Rectal smooth muscle tissue (tissue), 1 donor: ENCODE data around the gene DCLK2.

ENCODE experiments used
- H3K27ac ChIP-seq: one replicate; pipeline ENCODE4 v1.7.0; 2013; ENCODE audit warnings: low read depth, low read length, inconsistent platforms
- H3K27me3 ChIP-seq: one replicate; pipeline ENCODE4 v1.7.0; 2013; ENCODE audit warnings: low read length; ENCODE audit not compliant: control insufficient read depth, insufficient read depth
- H3K36me3 ChIP-seq: one replicate; pipeline ENCODE4 v1.7.0; 2013; ENCODE audit warnings: low read length; ENCODE audit not compliant: control insufficient read depth, insufficient read depth
- H3K4me1 ChIP-seq: one replicate; pipeline ENCODE4 v1.7.0; 2013; ENCODE audit warnings: low read length; ENCODE audit not compliant: control insufficient read depth, insufficient read depth
- H3K4me3 ChIP-seq: one replicate; pipeline ENCODE4 v1.7.0; 2013; ENCODE audit warnings: low read length
- H3K9ac ChIP-seq: one replicate; pipeline ENCODE4 v1.7.0; 2013; ENCODE audit warnings: low read length

The DCLK2 gene

DNA sequence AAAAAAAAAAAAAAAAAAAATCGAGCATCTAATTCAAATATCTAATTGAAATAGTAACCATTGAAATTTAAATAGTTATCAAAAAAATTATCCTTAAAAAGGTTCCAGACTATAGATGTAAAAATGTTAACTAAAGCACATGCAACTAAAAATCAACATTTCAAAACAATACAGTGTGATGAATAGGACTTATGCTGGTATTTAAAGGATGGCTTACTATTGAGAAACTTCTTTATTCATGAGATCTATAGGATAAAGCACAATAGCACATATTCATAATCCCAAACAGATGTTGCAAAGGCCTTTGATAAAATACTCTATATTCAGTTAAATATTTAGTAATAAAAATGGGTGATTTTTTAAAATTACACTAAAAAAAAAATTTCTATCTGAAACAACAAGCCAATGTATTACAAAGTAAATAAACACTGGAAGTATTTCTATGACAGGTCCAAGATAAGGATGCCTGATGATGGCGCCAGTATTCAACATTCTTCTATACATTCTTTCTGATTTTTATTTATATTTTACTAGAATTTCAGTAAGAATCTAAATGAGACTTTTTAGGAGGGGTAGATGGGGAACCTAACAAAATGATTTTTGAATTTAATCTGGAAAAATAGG, 26.3 kb downstream of the DCLK2 start:
- Histone ChIP-seq H3K4me1 (peaks cover 3% of the 10 kb centered on the region), H3K27ac (no peak overlapping the region), H3K4me3 (no peak overlapping the region), H3K9ac (no peak overlapping the region), H3K27me3 (no peaks in the 10 kb centered on the region), H3K36me3 (no peaks in the 10 kb centered on the region)

DNA sequence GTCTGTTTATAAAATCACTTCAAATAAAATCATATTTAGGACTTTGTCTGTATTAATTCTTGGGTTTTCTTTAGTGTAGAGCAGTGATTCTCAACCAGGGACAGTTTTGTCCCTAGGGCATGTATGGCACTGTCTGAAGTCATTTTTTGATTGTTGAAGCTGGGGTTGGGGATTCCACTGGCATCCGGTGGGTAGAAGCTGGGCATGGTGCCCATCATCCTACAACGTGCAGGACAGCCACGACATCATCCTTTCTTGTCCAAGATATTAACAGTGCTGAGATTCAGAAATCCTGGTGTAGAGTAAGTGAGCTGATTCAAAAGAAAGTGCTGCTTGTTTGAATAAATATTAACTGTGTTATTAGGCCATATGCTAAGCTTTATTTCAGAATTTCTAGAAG, 28.6 kb downstream of the DCLK2 start:
- no peak overlapping the region for H3K27ac ChIP-seq
- H3K27me3 ChIP-seq = no peaks in the 10 kb centered on the region
- H3K36me3 ChIP-seq = no peaks in the 10 kb centered on the region
- peaks cover 3% of the 10 kb centered on the region for H3K4me1 ChIP-seq
- no peak overlapping the region for H3K9ac ChIP-seq
- no peak overlapping the region for H3K4me3 ChIP-seq

DNA sequence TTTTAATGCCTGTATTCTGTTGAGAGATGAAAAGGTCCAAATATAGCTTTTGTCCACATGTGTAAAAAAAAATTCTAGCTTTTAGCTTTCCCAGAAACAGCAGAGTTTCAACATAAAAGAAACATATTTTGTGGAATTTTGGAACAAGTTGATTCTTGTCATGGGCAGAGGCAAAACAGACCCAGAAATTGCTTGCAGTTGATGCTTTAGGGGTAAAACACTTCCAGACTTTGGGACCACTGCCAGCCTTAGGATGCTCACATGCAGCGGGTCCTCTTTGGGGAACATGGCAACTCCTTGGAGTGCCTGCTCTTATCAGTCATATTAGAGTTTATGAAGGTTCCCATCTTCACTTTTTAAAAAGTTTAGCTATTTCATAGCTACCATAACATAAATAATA, 30.4 kb downstream of the DCLK2 start:
- Histone ChIP-seq H3K4me1 (peaks cover 3% of the 10 kb centered on the region), H3K4me3 (no peak overlapping the region), H3K36me3 (no peaks in the 10 kb centered on the region), H3K27me3 (no peaks in the 10 kb centered on the region), H3K9ac (no peak overlapping the region), H3K27ac (no peak overlapping the region)

DNA sequence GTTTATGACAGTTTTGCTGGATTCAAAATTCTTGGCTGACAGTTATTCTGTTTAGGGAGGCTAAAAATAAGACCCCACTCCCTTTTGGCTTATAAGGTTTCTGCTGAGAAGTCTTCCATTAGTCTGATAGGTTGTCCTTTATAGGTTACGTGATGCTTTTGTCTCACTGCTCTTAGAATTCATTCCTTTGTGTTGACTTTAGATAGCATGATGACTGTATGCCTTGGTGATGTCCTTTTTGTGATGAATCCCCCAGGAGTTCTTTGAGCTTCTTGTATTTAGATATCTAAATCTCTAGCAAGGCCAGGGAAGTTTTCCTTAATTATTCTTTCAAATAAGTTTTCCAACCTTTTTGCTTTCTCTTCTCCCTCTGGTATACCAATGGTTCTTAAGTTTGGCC, 36.4 kb downstream of the DCLK2 start:
- no peaks in the 10 kb centered on the region for H3K36me3 ChIP-seq
- H3K9ac ChIP-seq = no peak overlapping the region
- H3K27me3 ChIP-seq = no peaks in the 10 kb centered on the region
- H3K4me3 ChIP-seq = no peak overlapping the region
- H3K27ac ChIP-seq = no peak overlapping the region
- no peaks in the 10 kb centered on the region for H3K4me1 ChIP-seq

DNA sequence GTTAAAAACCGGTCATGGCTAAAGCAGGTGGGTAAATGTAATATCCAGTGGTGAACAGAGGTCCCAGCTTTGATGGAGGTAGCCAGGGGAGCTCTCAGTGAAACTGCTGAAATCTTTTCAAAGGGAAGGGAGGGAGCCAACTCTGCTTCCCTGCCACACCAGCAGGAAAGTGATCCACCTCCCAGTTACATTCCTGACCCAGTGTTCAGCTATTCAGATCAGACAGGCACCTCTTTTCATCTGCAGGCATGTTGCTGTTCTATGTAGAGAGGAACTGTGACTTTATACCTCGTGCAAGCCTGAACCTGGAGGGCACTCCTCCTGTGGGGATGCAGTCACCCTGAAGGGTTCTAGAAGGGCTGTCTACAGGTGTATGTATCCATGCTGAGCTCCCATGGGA, 37.6 kb downstream of the DCLK2 start:
- H3K9ac ChIP-seq = no peak overlapping the region
- H3K27ac ChIP-seq = no peak overlapping the region
- no peaks in the 10 kb centered on the region for H3K4me1 ChIP-seq
- H3K36me3 ChIP-seq = no peaks in the 10 kb centered on the region
- H3K4me3 ChIP-seq = no peak overlapping the region
- no peaks in the 10 kb centered on the region for H3K27me3 ChIP-seq

DNA sequence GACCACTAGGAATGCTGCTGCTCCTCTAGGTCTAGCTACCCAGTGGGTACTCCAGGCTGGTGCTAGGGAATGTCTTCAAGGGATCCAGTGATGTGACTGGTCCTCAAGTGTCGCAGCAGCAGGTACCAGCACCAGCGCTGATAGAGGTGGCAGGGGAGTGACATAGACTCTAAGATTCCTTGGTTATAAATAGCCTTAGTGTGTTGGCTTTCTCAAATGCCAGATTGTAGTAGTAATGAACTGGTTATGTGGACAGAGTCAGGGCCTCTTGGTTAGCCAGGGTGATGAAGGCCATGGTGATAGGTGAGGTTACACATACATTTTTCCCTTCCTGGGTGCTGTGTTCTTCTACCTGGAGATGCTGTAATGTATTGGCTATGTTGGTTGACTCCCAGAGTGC, 38.3 kb downstream of the DCLK2 start:
- Histone ChIP-seq H3K4me1 (no peaks in the 10 kb centered on the region), H3K27ac (no peak overlapping the region), H3K4me3 (no peak overlapping the region), H3K9ac (no peak overlapping the region), H3K27me3 (no peaks in the 10 kb centered on the region), H3K36me3 (no peaks in the 10 kb centered on the region)

DNA sequence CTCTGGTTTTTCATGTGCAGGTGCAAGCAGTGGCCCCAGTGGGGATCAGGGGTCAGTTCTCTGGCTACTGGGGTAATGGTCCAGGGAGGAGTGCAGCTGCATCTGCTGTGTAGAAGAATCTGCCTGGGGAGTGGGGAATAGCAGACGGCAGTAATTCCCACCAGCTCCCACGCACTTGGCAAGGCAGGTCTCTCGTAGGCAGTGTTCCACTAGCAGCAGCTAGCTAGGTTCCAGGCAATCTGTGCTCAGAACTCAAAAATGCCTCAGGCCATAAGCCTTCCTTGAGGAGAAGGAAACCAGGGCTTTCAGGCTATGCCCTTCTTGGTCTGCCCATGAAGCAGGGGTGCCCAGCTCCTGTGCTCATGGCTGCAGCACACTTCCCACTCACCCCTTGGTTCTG, 38.8 kb downstream of the DCLK2 start:
- Histone ChIP-seq H3K27ac (no peak overlapping the region), H3K36me3 (no peaks in the 10 kb centered on the region), H3K4me1 (no peaks in the 10 kb centered on the region), H3K9ac (no peak overlapping the region), H3K4me3 (no peak overlapping the region), H3K27me3 (no peaks in the 10 kb centered on the region)

DNA sequence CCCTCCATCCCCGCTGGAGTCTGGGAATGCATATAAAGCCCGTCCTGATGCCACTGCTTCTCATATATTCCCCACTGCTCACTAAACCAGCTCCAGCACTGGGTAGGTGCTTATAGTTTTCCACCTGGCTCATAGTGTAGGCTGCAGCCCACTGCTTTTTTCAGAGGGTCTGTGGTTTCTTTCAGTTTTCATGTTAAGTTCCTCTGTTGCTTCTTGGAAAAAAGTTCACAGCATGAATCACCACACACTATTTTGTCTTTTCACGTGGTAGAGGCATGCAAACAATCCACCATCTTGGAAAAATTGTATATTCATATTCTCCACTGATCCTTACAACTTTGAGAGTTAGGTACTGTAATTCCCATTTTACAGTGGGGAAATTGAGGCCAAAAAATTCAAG, 39.4 kb downstream of the DCLK2 start:
- Histone ChIP-seq H3K27me3 (no peaks in the 10 kb centered on the region), H3K36me3 (no peaks in the 10 kb centered on the region), H3K4me1 (no peaks in the 10 kb centered on the region), H3K9ac (no peak overlapping the region), H3K4me3 (no peak overlapping the region), H3K27ac (no peak overlapping the region)

DNA sequence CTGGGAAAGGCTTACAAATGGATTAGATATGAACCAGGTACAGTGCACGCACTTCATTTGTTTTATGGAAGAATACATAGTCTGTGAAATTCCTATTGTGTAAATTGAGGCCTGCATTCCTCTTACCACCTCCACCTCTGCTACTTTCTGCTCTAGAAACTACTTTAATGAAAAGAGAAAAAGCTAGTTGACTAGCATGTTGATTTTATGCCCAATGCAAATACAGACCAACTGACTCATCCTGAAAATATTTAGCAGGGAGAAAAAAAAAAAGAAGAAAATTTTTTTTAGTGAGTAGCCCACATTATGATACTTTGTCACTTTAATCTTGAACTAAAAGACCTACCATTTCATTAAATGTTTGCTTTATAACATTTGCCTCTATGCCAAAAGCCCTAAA, 41.2 kb downstream of the DCLK2 start:
- H3K4me3 ChIP-seq = no peak overlapping the region
- no peaks in the 10 kb centered on the region for H3K36me3 ChIP-seq
- no peaks in the 10 kb centered on the region for H3K27me3 ChIP-seq
- H3K4me1 ChIP-seq = no peaks in the 10 kb centered on the region
- no peak overlapping the region for H3K9ac ChIP-seq
- H3K27ac ChIP-seq = no peak overlapping the region

DNA sequence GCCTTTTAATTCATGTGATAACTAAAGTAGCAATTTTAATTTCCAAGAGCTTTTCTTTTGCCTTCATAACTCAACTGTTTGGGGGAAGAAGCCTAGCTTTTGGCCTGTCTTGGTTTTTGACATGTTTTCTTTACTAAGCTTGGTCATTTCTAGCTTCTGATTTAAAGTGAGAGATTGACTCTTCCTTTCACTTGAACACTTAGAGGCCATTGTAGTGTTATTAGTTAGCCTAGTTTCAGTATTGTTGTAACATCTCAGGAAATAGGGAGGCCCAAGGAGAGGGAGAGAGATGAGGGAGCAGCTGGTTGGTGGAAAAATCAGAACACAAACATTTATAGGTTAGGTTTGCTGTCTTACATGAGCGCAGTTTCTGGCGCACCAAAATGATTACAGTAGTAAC, 44.8 kb downstream of the DCLK2 start:
- H3K4me3 ChIP-seq = no peak overlapping the region
- no peaks in the 10 kb centered on the region for H3K4me1 ChIP-seq
- H3K27ac ChIP-seq = no peak overlapping the region
- H3K27me3 ChIP-seq = no peaks in the 10 kb centered on the region
- no peak overlapping the region for H3K9ac ChIP-seq
- H3K36me3 ChIP-seq = no peaks in the 10 kb centered on the region

DNA sequence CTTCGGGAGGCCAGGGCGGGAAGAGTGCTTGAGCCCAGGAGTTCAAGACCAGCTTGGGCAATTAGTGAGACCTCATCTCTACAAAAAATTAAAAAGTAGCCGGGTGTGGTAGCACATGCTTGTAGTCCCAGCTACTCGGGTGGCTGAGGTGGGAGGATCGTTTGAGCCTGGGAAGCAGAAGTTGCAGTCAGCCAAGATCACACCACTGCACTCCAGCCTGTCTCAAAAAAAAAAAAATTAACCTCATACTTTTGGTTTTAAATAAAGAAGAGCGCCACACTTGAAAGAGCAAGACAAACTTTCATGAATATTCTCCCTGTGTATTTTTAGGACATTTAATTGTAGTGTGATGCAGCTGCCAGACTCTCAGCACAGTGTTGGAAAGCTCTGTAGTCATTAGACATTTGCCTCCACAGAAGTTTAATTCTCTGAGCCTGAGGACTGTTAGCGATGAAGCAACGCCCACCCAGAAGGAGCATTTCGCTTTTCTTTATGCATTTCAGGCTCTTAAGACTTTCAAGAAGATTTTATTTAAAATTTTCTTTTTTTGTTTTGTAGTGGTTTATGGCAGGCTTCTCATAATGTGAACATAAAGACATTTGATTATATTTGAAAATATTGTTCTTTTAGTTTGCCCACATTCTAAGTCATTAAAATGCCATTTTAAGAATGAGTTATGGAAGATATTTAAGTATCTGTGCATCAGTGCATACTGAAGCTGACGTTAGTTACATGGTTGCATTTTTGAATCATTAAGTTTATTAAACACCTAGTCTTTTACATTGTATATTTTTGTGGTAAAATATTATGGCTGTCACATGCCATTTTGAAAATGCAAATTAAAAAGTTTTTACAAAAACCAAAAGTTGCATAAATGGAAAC, 45.8 kb downstream of the DCLK2 start:
- Histone ChIP-seq H3K36me3 (no peaks in the 10 kb centered on the region), H3K27me3 (no peaks in the 10 kb centered on the region), H3K27ac (no peak overlapping the region), H3K9ac (no peak overlapping the region), H3K4me3 (no peak overlapping the region), H3K4me1 (no peaks in the 10 kb centered on the region)

DNA sequence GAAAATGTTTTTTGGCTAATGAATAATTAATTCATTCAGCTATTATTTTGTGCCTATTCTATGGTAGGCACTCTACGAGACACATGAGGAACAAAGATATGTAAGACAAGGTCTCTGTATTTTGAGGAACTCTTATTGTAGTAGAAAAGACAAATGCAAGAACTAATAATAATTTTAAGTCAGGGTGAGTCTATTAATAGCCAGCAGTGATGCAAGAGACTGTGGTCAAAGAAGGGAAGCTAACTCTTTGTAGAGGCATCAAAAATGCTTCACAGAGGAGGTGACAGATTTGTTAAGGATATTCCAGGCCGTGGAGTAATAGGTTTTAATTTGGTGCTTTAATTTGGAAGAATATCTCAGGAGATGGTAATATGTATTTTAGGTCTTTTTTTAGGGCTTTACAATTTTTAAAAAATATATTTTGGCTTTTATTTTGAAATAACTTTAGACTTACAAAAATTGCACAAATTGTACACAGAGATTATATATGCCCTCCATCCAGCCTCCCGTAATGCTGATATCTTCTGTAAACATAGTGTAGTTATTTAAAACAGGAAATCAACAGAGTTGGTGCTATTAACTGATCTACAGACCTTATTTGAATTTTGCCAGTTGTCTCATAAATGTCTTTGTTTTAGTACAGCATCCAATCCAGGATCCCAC, 48.1 kb downstream of the DCLK2 start:
- Histone ChIP-seq H3K4me3 (no peak overlapping the region), H3K27ac (no peak overlapping the region), H3K4me1 (no peaks in the 10 kb centered on the region), H3K27me3 (no peaks in the 10 kb centered on the region), H3K9ac (no peak overlapping the region), H3K36me3 (no peaks in the 10 kb centered on the region)
